B cell (primary cell): ENCODE measurements around the gene ANKS1A. TPM values are rescaled to one million over a fixed set of nuclear protein-coding genes. Genes with fewer than 3 reads are reported as not detected.

Source experiments
- ATAC-seq: fragments of 200-7000 bp; cut with Tn5 transposase; one replicate; pipeline ENCODE4 v1.10.0; 2021; ENCODE audit warnings: low read depth, mild to moderate bottlenecking, moderate number of reproducible peaks, moderate library complexity
- CTCF ChIA-PET: fragments of 350-600 bp; sonication (Branson Sonifier 250); formaldehyde crosslinking; loops from one replicate; lab custom pipeline; 2021; ENCODE audit warnings: antibody characterized with exemption, inconsistent platforms; lab: Charles Lee
- POLR2A ChIA-PET: fragments of 350-600 bp; sonication (Branson Sonifier 250); formaldehyde crosslinking; loops from one replicate; lab custom pipeline; 2021; ENCODE audit warnings: antibody characterized with exemption; lab: Charles Lee
- DNase-seq: peaks from one replicate; pipeline ENCODE4 v3.0.0; 2013
- H2AFZ ChIP-seq: 2 replicates; pipeline ENCODE4 v1.6.1; 2012; ENCODE audit warnings: mild to moderate bottlenecking, low read depth, low read length; ENCODE audit not compliant: insufficient read depth, poor library complexity, severe bottlenecking
- H3K27ac ChIP-seq, 2 donors: 1 replicate in 1 of 2; 2 replicates in 1 of 2; pipeline ENCODE4 v1.5.1; 2012 to 2013; ENCODE audit warnings: low read length in 2 of 2, mild to moderate bottlenecking in 2 of 2, moderate library complexity in 1 of 2
- H3K27me3 ChIP-seq, 4 experiments: fragments of 200-600 bp in 1 of 4; sonication (generic) in 1 of 4; replicated peaks in 1 of 4; 1 replicate in 2 of 4; 2 replicates in 2 of 4; pipeline versions ENCODE4 v1.6.1 to v1.7.0; 2013 to 2016; ENCODE audit warnings: low read length in 3 of 4, mild to moderate bottlenecking in 2 of 4, mixed read lengths in 1 of 4, moderate library complexity in 1 of 4; ENCODE audit not compliant: insufficient read depth in 4 of 4, control insufficient read depth in 3 of 4; ENCODE audit errors: control extremely low read depth in 1 of 4
- H3K36me3 ChIP-seq, 2 experiments: replicated peaks in 1 of 2; 1 replicate in 1 of 2; 2 replicates in 1 of 2; pipeline versions ENCODE4 v1.6.1 to v1.7.1; 2013; ENCODE audit warnings: low read length in 1 of 2; ENCODE audit not compliant: insufficient read depth in 2 of 2, control insufficient read depth in 1 of 2; ENCODE audit errors: control extremely low read depth in 1 of 2, extremely low read depth in 1 of 2
- H3K4me1 ChIP-seq, 2 donors: fragments of 200-600 bp in 1 of 2; sonication (generic) in 1 of 2; 1 replicate in 1 of 2; 2 replicates in 1 of 2; pipeline versions ENCODE4 v1.5.1 to v1.6.1; 2013 to 2017; ENCODE audit warnings: low read length in 2 of 2; ENCODE audit not compliant: control insufficient read depth in 2 of 2, insufficient read depth in 2 of 2
- H3K4me2 ChIP-seq: replicated peaks from 2 replicates; pipeline ENCODE3; 2012; ENCODE audit warnings: mild to moderate bottlenecking, low read depth, low read length; ENCODE audit not compliant: poor library complexity, severe bottlenecking
- H3K4me3 ChIP-seq, 5 experiments: fragments of 200-600 bp in 1 of 5; sonication (generic) in 1 of 5; 1 replicate in 3 of 5; 2 replicates in 2 of 5; pipeline versions ENCODE4 v1.5.1 to v1.7.0; 2011 to 2016; ENCODE audit warnings: low read length in 4 of 5, mild to moderate bottlenecking in 4 of 5, low read depth in 2 of 5, control low read depth in 1 of 5, moderate library complexity in 1 of 5; ENCODE audit not compliant: insufficient read depth in 1 of 5; ENCODE audit errors: control extremely low read depth in 1 of 5, extremely low read depth in 1 of 5
- H3K79me2 ChIP-seq: fragments of 200-600 bp; sonication (generic); one replicate; pipeline ENCODE4 v1.6.0; 2016; ENCODE audit warnings: low read length; ENCODE audit not compliant: control insufficient read depth, insufficient read depth
- H3K9ac ChIP-seq: fragments of 200-600 bp; sonication (generic); 2 replicates; pipeline ENCODE4 v1.6.1; 2017; ENCODE audit warnings: mild to moderate bottlenecking, low read length, moderate library complexity
- H3K9me3 ChIP-seq, 3 donors: one replicate each; pipeline versions ENCODE4 v1.6.1 to v1.7.1; 2013; ENCODE audit warnings: low read length in 2 of 3; ENCODE audit not compliant: control insufficient read depth in 2 of 3, insufficient read depth in 1 of 3; ENCODE audit errors: control extremely low read depth in 1 of 3
- H4K20me1 ChIP-seq: 2 replicates; pipeline ENCODE4 v1.6.0; 2012; ENCODE audit warnings: mild to moderate bottlenecking, low read length; ENCODE audit not compliant: insufficient read depth, control insufficient read depth, poor library complexity, severe bottlenecking
- H3K27ac Mint-ChIP-seq: one replicate; pipeline ENCODE4 v1.8.0; 2021; ENCODE audit warnings: mixed read lengths
- H3K27me3 Mint-ChIP-seq: one replicate; pipeline ENCODE4 v1.8.0; 2021; ENCODE audit warnings: mixed read lengths
- H3K4me1 Mint-ChIP-seq: one replicate; pipeline ENCODE4 v1.8.0; 2021; ENCODE audit warnings: mixed read lengths
- H3K4me3 Mint-ChIP-seq: one replicate; pipeline ENCODE4 v1.8.0; 2021; ENCODE audit warnings: mixed read lengths
- H3K9me3 Mint-ChIP-seq: one replicate; pipeline ENCODE4 v1.8.0; 2022; ENCODE audit warnings: mixed read lengths; ENCODE audit not compliant: insufficient read depth
- CTCF ChIP-seq: fragments of 200-600 bp; IDR thresholded peaks from one replicate; pipeline ENCODE4 v1.8.0; 2022; ENCODE audit warnings: antibody characterized with exemption, mild to moderate bottlenecking
- EZH2 ChIP-seq: IDR thresholded peaks from 2 replicates; pipeline ENCODE4 v1.6.1; 2012; ENCODE audit warnings: borderline replicate concordance, low read depth, mild to moderate bottlenecking, moderate library complexity, low read length; ENCODE audit not compliant: insufficient read depth, poor library complexity, severe bottlenecking
- WGBS: methylation state at CpG from one replicate; pipeline ENCODE4 v1.1.5; 2013; ENCODE audit warnings: missing lambda C conversion rate; ENCODE audit not compliant: insufficient coverage; 5-methylcytosine and 5-hydroxymethylcytosine counted together
- intact Hi-C: fragments of 100-400 bp; cut with micrococcal nuclease; formaldehyde crosslinking; loops from one replicate; pipeline ENCODE4 v1.10.0; 2022
- polyA plus RNA-seq: library from polyadenylated mRNA; depleted of rRNA; stranded (reverse); fragments of >200 nt; gene quantifications from 2 replicates; pipeline ENCODE4 v1.2.3, GENCODE V29; 2012
- total RNA-seq, 2 donors: library from RNA; stranded (reverse); fragments of 120-200 nt in 1 of 2; gene quantifications; 1 replicate in 1 of 2; 2 replicates in 1 of 2; pipeline versions ENCODE4 v1.2.3 to v1.2.4, GENCODE V29; 2013 to 2022

Gene ANKS1A
- total and polyA plus RNA-seq, 2 donors (not counting 1 experiment from before 2014, with no cell fraction given), result 3.4 to 19.7 TPM

DNA sequence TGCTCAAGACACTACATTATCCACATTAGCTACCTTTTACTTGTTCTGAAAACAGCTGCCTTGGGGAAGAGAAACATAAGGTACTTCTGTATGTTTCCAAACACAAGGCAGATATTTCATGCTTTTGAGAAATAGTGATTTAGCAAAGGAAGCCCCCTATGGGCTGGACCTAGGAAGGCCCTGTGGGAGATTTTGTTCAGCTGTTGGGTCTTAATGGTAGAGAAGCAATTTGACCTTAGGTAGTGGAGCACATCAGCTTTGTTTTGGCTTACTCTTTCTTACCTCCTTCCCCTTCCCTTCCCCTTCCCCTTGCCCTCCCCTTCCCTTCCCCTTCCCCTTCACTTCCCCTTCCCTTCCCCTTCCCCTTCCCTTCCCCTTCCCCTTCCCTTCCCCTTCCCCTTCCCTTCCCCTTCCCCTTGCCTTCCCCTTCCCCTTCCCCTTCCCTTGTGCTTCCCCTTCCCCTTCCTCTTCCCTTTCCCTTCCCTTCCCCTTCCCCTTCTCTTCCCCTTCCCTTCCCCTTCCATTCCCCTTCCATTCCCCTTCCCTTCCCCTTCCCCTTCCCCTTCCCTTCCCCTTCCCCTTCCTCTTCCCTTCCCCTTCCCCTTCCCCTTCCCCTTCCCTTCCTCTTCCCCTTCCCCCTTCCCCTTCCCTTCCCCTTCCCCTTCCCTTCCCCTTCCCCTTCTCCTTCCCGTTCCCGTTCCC, 84.6 kb downstream of the ANKS1A start:
- Histone ChIP-seq H2AFZ (no peak overlapping the region), H3K4me1 (no peaks in the 10 kb centered on the region), H3K4me2 (no peak overlapping the region), H3K79me2 (no peaks in the 10 kb centered on the region), H4K20me1 (no peaks in the 10 kb centered on the region), H3K27me3 (no peaks in the 10 kb centered on the region), H3K36me3 (peaks cover 10 to 23% of the 10 kb centered on the region in 2 experiments), H3K4me3 (no peak overlapping the region), H3K9me3 (no peaks in the 10 kb centered on the region), H3K9ac (no peak overlapping the region), H3K27ac (no peak overlapping the region)
- no peak for DNase-seq
- intact Hi-C loops, result no loop called here
- Mint-ChIP-seq H3K4me3 (no peak overlapping the region), H3K27ac (no peak overlapping the region), H3K9me3 (no peaks in the 10 kb centered on the region), H3K27me3 (no peaks in the 10 kb centered on the region), H3K4me1 (no peaks in the 10 kb centered on the region)
- ChIA-PET POLR2A (no interaction called here), CTCF (interaction anchor here (2.0 kb wide), 1 partner anchor 13 kb away, joined by 7 read pairs; no protein-coding TSS in a partner anchor)
- WGBS, result no CpG with 5 or more reads among the region's 2 CpGs
- no peak for ATAC-seq
- TF ChIP-seq CTCF (no peak), EZH2 (no peak)

DNA sequence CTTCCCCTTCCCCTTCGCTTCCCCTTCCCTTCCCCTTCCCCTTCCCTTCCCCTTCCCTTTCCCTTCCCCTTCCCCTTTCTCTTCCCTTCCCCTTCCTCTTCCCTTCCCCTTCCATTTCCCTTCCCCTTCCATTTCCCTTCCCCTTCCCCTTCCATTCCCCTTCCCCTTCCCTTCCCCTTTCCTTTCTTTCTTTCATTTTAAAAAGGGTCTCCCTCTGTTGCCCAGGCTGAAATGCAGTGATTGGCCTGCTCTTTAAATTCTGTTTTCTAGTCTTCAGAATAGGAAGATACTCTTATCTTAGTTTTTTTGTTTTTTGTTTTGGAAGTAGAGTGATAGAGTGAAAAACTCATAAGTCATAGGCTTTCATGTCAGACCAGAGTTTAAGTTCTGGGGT, 85.2 kb downstream of the ANKS1A start:
- ChIA-PET POLR2A (no interaction called here), CTCF (no interaction called here)
- Mint-ChIP-seq H3K9me3 (no peaks in the 10 kb centered on the region), H3K27ac (no peak overlapping the region), H3K4me3 (no peak overlapping the region), H3K4me1 (no peaks in the 10 kb centered on the region), H3K27me3 (no peaks in the 10 kb centered on the region)
- no peaks in the 10 kb centered on the region for H3K4me1 ChIP-seq
- no CpG with 5 or more reads among the region's 1 CpG for WGBS
- H2AFZ ChIP-seq, result no peak overlapping the region
- no peak overlapping the region for H3K9ac ChIP-seq
- intact Hi-C loops, result no loop called here
- peaks cover 10 to 23% of the 10 kb centered on the region in 2 experiments for H3K36me3 ChIP-seq
- H3K4me3 ChIP-seq, result no peak overlapping the region
- ATAC-seq, result no peak
- TF ChIP-seq CTCF, result no peak
- TF ChIP-seq EZH2, result no peak
- no peaks in the 10 kb centered on the region for H3K79me2 ChIP-seq
- no peaks in the 10 kb centered on the region for H3K27me3 ChIP-seq
- H4K20me1 ChIP-seq, result no peaks in the 10 kb centered on the region
- no peak overlapping the region for H3K27ac ChIP-seq
- H3K9me3 ChIP-seq, result no peaks in the 10 kb centered on the region
- DNase-seq, result no peak
- H3K4me2 ChIP-seq, result no peak overlapping the region
